DMS 273 (cell line): ENCODE data around the gene SKAP2.
A peak's percentile ranks its signal among the peaks of the same experiment; 100 is the strongest.

Experiments
- DNase-seq: peaks from one replicate; lab custom pipeline; 2025; ENCODE audit not compliant: unreplicated experiment; lab: John Stamatoyannopoulos, UW

SKAP2 gene

DNA sequence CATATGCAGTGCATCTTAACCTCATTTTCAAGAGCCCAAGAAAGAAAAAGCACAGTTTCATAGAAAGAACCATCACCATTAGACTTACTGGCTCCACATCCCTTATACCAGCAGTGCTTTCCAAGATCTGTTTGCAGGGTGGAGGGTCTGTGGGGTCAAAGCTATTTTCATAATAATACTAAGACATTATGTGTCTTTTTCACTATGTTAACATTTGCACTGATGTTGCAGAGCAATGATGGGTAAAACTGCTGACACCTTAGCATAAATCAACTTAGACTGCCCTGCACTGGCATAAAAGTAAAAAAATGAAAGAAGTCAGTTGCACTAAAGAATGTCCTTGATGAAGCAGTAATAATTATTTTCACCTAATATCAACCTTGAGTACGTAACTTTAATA is 166.2 kb downstream of the SKAP2 start:
- no peak for DNase-seq

GRCh38 chr7:26696978-26697377 is 167.4 kb downstream of the SKAP2 start:
- DNase-seq: no peak

- no peak for DNase-seq
These were observed 168.2 kb downstream of the SKAP2 start for GRCh38 chr7:26696161-26696560.

GRCh38 chr7:26694713-26695112 is 169.7 kb downstream of the SKAP2 start:
- DNase-seq: no peak

GRCh38 chr7:26694141-26694540 is 170.2 kb downstream of the SKAP2 start:
- peak; percentile 37 for DNase-seq

- no peak for DNase-seq
These were observed 172.5 kb downstream of the SKAP2 start for GRCh38 chr7:26691886-26692285.

DNA sequence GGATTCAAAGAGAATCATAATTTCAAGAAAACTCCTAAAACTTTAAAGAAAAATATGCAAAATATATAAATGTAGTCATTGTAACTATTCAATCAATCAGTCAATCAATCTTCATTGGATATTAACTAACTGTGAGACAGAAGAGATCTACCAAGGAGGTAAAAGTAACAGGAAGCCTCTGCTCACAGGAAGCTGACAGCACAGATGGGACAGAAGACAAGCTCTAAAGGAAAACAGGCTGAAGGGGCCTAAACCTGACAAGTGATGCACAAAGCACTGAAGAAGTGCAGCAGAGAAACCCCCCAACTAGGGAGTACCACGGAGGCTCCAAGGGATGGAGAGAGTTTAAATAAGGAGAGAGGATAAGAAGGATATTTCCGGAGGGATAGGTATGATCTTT is 173.0 kb downstream of the SKAP2 start:
- no peak for DNase-seq

GRCh38 chr7:26690135-26690805 is 174.1 kb downstream of the SKAP2 start:
- no peak for DNase-seq

- no peak for DNase-seq
These were observed 175.4 kb downstream of the SKAP2 start for GRCh38 chr7:26688936-26689506.

- DNase-seq: no peak
These were observed 176.0 kb downstream of the SKAP2 start for GRCh38 chr7:26688388-26688787.

DNA sequence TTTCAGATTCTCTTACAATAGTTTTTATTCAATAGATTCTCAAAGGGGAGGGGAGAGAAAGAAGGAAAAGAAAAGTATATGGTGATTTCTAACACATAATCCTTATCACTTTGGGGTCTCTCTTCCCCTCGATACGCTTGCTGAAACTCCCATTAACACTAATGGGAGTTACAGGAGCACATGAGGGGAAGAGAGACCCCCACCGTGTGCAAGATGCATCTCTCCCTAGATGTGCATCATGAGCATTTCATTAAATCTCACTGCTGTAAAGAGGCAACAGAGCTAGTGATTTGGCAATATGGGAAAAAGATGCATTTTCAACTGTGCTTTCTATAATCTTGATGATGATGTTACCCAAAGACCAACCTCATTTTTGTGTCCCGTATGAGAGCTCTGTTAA is 177.4 kb downstream of the SKAP2 start:
- DNase-seq: no peak

GRCh38 chr7:26686448-26686981 is 177.9 kb downstream of the SKAP2 start:
- DNase-seq: peak; percentile 78

DNA sequence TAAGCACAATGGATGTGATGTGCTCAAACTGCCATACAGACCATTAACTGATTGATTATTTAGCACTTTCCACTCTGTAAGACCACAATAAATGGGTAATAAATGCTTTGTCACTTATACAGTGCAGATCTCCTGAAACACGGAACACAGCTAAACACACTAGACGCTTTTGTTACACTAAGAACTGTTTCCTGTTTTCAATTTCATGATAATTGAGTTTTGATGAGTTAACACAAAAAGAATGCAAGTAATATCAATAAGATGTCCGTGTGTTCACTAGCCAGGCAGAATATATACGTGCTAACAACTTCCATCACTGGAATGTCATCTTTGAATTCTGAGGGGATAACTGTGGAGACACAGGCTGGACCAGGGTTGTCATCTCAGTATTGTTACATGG is 178.8 kb downstream of the SKAP2 start:
- no peak for DNase-seq

DNA sequence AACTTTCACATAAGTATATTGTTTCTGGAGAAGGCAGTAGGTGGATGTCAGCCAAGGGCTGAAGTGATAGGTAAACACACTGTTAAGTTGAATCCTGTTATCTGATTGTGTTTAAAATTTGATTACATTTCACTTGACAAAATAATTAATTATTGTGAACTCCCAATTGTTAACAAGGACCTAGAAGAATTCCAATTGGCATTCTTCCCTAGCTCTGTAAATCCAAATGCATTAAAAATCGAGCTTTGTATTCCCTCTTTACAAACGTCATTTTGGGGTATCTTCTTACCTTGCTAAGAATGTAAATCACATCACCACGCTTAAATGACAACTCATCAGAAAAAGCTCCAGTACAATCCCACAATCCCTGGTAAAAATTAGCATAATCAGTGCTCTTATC is 179.9 kb downstream of the SKAP2 start:
- no peak for DNase-seq

DNA sequence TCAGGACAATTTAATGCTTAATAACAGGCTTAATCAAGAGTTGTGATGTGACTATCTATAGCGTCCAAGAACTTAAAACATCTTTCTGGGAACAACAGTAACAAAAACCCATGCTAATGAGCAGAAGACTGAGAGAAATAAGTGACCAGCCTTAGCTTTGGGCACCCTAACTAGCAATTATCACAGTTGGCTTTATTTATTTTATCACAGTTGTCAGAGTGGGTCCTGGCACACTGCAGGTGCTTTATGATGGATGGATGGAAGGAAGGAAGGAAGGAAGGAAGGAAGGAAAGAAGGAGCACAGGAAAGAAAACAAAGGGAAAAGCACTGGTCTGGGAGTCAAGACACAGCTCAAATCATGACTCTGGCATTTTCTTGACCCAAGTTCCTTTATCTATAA is 181.1 kb downstream of the SKAP2 start:
- DNase-seq: no peak

- peak; percentile 75 for DNase-seq
These were observed 182.5 kb downstream of the SKAP2 start for GRCh38 chr7:26681819-26682418.

DNA sequence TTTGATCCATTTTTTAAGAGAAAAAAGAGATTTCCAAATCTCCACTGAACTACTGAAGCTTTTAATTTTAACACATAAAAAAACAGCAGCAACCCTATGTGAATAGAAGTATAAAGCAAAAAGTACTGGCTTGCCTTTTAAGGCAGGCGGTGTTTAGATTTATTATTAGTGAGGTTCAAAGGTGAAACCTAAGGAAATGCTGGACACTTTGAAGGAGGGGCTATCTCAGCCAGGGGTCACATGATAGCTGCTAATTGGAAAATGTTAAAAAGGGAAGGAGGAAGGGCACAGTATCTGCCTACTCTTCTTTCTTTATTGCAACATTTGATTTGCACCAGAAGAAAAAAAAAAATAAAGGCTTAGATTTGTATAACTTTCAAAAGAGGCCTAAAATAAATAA is 183.8 kb downstream of the SKAP2 start:
- no peak for DNase-seq

GRCh38 chr7:26675143-26675887 is 189.1 kb downstream of the SKAP2 start:
- DNase-seq: no peak

DNA sequence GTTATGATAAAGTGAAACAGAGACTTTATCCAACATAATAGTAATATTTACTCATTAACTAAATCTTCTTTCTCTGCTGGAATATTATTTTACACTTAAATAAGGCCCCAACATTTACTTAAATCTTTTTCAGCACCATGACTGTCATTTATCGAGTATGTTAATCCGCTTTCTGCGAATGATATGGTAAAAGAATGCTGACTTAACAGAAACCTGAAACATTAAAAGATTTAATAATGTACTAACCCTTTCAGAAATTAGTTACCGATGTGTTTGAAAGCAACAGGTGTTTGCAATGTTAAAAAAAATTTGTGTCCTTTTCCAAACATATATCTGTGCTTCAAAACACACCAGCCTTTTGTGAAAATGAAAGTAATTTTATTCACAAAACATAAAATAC is 190.5 kb downstream of the SKAP2 start:
- no peak for DNase-seq

DNA sequence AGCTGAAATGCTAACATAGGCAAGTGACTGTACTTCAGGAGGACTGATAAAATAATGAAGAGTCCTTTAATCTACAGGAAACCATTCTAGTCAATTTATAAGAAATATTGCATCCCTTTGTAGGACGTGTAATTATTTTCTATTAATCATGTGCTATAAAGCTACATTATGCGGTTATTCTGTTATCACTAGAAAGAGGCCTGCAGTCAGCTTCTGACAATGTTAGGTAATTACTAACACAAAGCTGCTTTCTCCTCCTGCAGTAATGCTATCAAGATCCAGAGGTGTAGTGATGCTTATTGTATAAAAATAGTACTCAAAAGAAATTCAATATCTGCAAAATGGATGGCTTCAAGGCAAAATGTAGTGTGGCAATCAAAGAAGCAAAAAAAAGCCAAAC is 191.1 kb downstream of the SKAP2 start:
- no peak for DNase-seq

GRCh38 chr7:26670841-26671240 is 193.5 kb downstream of the SKAP2 start:
- no peak for DNase-seq

DNA sequence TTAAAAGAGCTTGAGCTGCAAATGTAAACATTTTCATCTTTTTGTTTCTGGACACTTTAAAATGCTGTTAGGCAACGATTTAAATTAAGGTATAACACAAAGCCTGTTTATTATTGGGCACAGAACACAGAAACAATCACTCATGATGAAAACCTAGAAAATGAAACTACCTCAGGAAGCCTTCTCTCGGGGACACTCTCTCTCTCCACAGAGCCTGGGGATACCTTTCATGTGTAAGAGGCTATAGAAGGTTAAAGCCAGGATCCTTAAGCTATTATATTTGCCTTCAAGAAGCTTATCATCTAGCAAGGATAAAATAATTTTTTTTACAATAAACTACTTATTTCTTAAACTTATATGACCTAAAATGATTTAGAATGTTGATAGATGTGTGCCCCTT is 194.1 kb downstream of the SKAP2 start:
- no peak for DNase-seq
